Lung (tissue), 13 donors: ENCODE measurements around the gene SLC15A3. TPM values are rescaled to one million over a fixed set of nuclear protein-coding genes. Genes with fewer than 3 reads are reported as not detected.

ENCODE experiments used
- ATAC-seq: fragments of 200-7000 bp; cut with Tn5 transposase; one replicate; pipeline ENCODE4 v1.9.1; 2020; ENCODE audit warnings: moderate number of reproducible peaks; ENCODE audit not compliant: insufficient read depth, low FRiP score
- DNase-seq, 3 donors: peaks; one replicate each; pipeline ENCODE4 v3.0.0-alpha.2; 2013 to 2017
- H3K27ac ChIP-seq, 2 donors: one replicate each; pipeline ENCODE4 v1.5.1; 2013; ENCODE audit warnings: mild to moderate bottlenecking in 2 of 2, moderate library complexity in 2 of 2, control low read depth in 1 of 2, inconsistent platforms in 1 of 2, low read depth in 1 of 2, low read length in 1 of 2
- H3K27me3 ChIP-seq, 3 donors: one replicate each; pipeline ENCODE4 v1.5.1; 2013; ENCODE audit warnings: low read length in 2 of 3; ENCODE audit not compliant: control insufficient read depth in 3 of 3, insufficient read depth in 3 of 3
- H3K36me3 ChIP-seq, 4 donors: one replicate each; pipeline ENCODE4 v1.5.1; 2013; ENCODE audit warnings: low read length in 4 of 4, mild to moderate bottlenecking in 1 of 4, moderate library complexity in 1 of 4; ENCODE audit not compliant: control insufficient read depth in 4 of 4, insufficient read depth in 4 of 4
- H3K4me1 ChIP-seq, 5 donors: one replicate each; pipeline ENCODE4 v1.5.1; 2013; ENCODE audit warnings: low read length in 5 of 5, mild to moderate bottlenecking in 2 of 5, moderate library complexity in 1 of 5; ENCODE audit not compliant: control insufficient read depth in 5 of 5, insufficient read depth in 5 of 5
- H3K4me3 ChIP-seq: one replicate; pipeline ENCODE4 v1.5.1; 2013; ENCODE audit warnings: mild to moderate bottlenecking, control low read depth, moderate library complexity
- H3K9ac ChIP-seq, 2 donors: one replicate each; pipeline ENCODE4 v1.5.1; 2013; ENCODE audit warnings: low read length in 2 of 2, control low read depth in 1 of 2; ENCODE audit not compliant: insufficient read depth in 1 of 2
- H3K9me3 ChIP-seq, 4 donors: one replicate each; pipeline ENCODE4 v1.5.1; 2013; ENCODE audit warnings: low read length in 3 of 4, mild to moderate bottlenecking in 1 of 4, moderate library complexity in 1 of 4; ENCODE audit not compliant: control insufficient read depth in 4 of 4, insufficient read depth in 3 of 4
- CTCF ChIP-seq: IDR thresholded peaks from 2 replicates; pipeline ENCODE4 v1.5.1; 2012; ENCODE audit warnings: mild to moderate bottlenecking; ENCODE audit errors: control extremely low read depth, extremely low read depth
- WGBS, 2 donors: extraction: QIAGEN DNeasy Blood & Tissue Kit; methylation state at CpG; one replicate each; pipeline ENCODE4 v1.1.7; 2013; 5-methylcytosine and 5-hydroxymethylcytosine counted together
- polyA plus RNA-seq, 2 donors: library from polyadenylated mRNA; stranded (reverse); fragments of 200-250 nt; gene quantifications; one replicate each; pipeline ENCODE4 v1.2.1, GENCODE V29; 2013
- small RNA-seq: library from RNA; depleted of rRNA; stranded (forward); fragments of <200 nt; gene quantifications from one replicate; pipeline ENCODE3, GENCODE V24; 2014; ENCODE audit warnings: low replicate concordance
- total RNA-seq, 2 donors: library from RNA; depleted of rRNA in 1 of 2; stranded (reverse); fragments of >200 nt in 1 of 2; gene quantifications; one replicate each; pipeline ENCODE4 v1.2.1, GENCODE V29; 2014 to 2021
- donor health status: control.
- donor health status: control.
- donor health status: Bipolar disorder and iron deficiency.
- donor health status: healthy.
- donor health status: DM: yes; HTN: yes; CAD: no.

The SLC15A3 gene
- total and polyA plus RNA-seq, 4 donors: 29.9 to 166 (median 98.6) TPM

- Histone ChIP-seq H3K9ac (no peak overlapping the region), H3K27me3 (no peaks in the 10 kb centered on the region), H3K9me3 (no peaks in the 10 kb centered on the region), H3K27ac (no peak overlapping the region), H3K4me1 (peaks cover 0 to 7% (median 0%) of the 10 kb centered on the region in 5 donors), H3K36me3 (peaks cover 6 to 17% (median 12%) of the 10 kb centered on the region in 4 donors), H3K4me3 (no peak overlapping the region)
- ATAC-seq: no peak
- DNase-seq: peak in 1 of 3 donors; percentile 33
- TF ChIP-seq CTCF: no peak
- 52 to 56% methylated on average over 6 of the region's 6 CpGs for WGBS, 2 donors
Measured at GRCh38 chr11:60889869-60890311, 62.1 kb downstream of the SLC15A3 start.

GRCh38 chr11:60887556-60887955 is 64.4 kb downstream of the SLC15A3 start:
- H3K4me1 ChIP-seq: peaks cover 0 to 7% (median 0%) of the 10 kb centered on the region in 5 donors
- TF ChIP-seq CTCF: no peak
- no peaks in the 10 kb centered on the region for H3K9me3 ChIP-seq
- H3K9ac ChIP-seq: no peak overlapping the region
- 69 to 70% methylated on average over 5 of the region's 5 CpGs for WGBS, 2 donors
- no peak for ATAC-seq
- H3K27ac ChIP-seq: no peak overlapping the region
- no peak overlapping the region for H3K4me3 ChIP-seq
- H3K27me3 ChIP-seq: no peaks in the 10 kb centered on the region
- peaks cover 0 to 12% (median 6%) of the 10 kb centered on the region in 4 donors for H3K36me3 ChIP-seq
- DNase-seq: peak in 1 of 3 donors; percentile 31

Small RNAs within 50 kb of the gene (small RNA-seq; reads per million reads assigned to genes)
- gene RNU6-933P: not detected

Other genes starting within 250 kb of the SLC15A3 start
- not detected for gene MS4A18, start 227.5 kb downstream of the SLC15A3 start, total RNA-seq
- gene MS4A18, start 227.5 kb downstream of the SLC15A3 start, polyA plus RNA-seq: under 1 TPM in 1 of 2 donors, not detected in 1; 0.03 TPM
- gene MS4A15, start 195.3 kb downstream of the SLC15A3 start, total RNA-seq: 10 to 100 TPM in 1 of 2 donors, not detected in 1; 26.8 TPM
- gene MS4A15, start 195.3 kb downstream of the SLC15A3 start, polyA plus RNA-seq: 10 to 100 TPM in 1 of 2 donors, 1 to 10 TPM in 1; 9.8 to 38.9 TPM
- gene MS4A10, start 166.8 kb downstream of the SLC15A3 start, total RNA-seq: not detected
- not detected for gene MS4A10, start 166.8 kb downstream of the SLC15A3 start, polyA plus RNA-seq
- 10 to 100 TPM in 1 of 2 donors, 1 to 10 TPM in 1; 8.7 to 19.8 TPM for gene CCDC86, start 110.1 kb downstream of the SLC15A3 start, total RNA-seq
- 10 to 100 TPM; 10.1 to 25.0 TPM for gene CCDC86, start 110.1 kb downstream of the SLC15A3 start, polyA plus RNA-seq
- gene PTGDR2, start 96.2 kb downstream of the SLC15A3 start, total RNA-seq: under 1 TPM; 0.18 to 0.23 TPM
- under 1 TPM; 0.13 to 0.16 TPM for gene PTGDR2, start 96.2 kb downstream of the SLC15A3 start, polyA plus RNA-seq
- gene ZP1, start 84.6 kb downstream of the SLC15A3 start, total RNA-seq: not detected
- gene ZP1, start 84.6 kb downstream of the SLC15A3 start, polyA plus RNA-seq: under 1 TPM in 1 of 2 donors, not detected in 1; 0.04 TPM
- 10 to 100 TPM; 49.0 to 70.6 TPM for gene PRPF19, start 45.6 kb downstream of the SLC15A3 start, total RNA-seq
- gene PRPF19, start 45.6 kb downstream of the SLC15A3 start, polyA plus RNA-seq: 10 to 100 TPM; 59.8 to 79.0 TPM
- 100 to 1,000 TPM in 1 of 2 donors, 10 to 100 TPM in 1; 94.3 to 128 TPM for gene TMEM109, start 38.0 kb downstream of the SLC15A3 start, total RNA-seq
- gene TMEM109, start 38.0 kb downstream of the SLC15A3 start, polyA plus RNA-seq: 100 to 1,000 TPM in 1 of 2 donors, 10 to 100 TPM in 1; 69.2 to 104 TPM
- gene TMEM132A, start 27.7 kb downstream of the SLC15A3 start, total RNA-seq: 10 to 100 TPM; 18.6 to 20.5 TPM
- gene TMEM132A, start 27.7 kb downstream of the SLC15A3 start, polyA plus RNA-seq: 10 to 100 TPM in 1 of 2 donors, 1 to 10 TPM in 1; 6.7 to 16.5 TPM
- 1 to 10 TPM; 1.2 to 3.1 TPM for gene CD6, start 19.5 kb upstream of the SLC15A3 start, total RNA-seq
- gene CD6, start 19.5 kb upstream of the SLC15A3 start, polyA plus RNA-seq: 1 to 10 TPM; 1.6 to 1.9 TPM
- gene CD5, start 150.3 kb upstream of the SLC15A3 start, total RNA-seq: 1 to 10 TPM in 1 of 2 donors, under 1 TPM in 1; 0.98 to 1.3 TPM
- 1 to 10 TPM in 1 of 2 donors, under 1 TPM in 1; 0.45 to 1.3 TPM for gene CD5, start 150.3 kb upstream of the SLC15A3 start, polyA plus RNA-seq
- gene VPS37C, start 209.2 kb upstream of the SLC15A3 start, total RNA-seq: 10 to 100 TPM; 14.8 to 35.8 TPM
- 10 to 100 TPM; 20.7 to 23.9 TPM for gene VPS37C, start 209.2 kb upstream of the SLC15A3 start, polyA plus RNA-seq